ENCODE data around the gene TPMT. TPM values are rescaled to one million over a fixed set of nuclear protein-coding genes. Genes with fewer than 3 reads are reported as not detected.

Gene TPMT
- total RNA-seq, 1 experiment from 2014 or later: 9.6 TPM

DNA sequence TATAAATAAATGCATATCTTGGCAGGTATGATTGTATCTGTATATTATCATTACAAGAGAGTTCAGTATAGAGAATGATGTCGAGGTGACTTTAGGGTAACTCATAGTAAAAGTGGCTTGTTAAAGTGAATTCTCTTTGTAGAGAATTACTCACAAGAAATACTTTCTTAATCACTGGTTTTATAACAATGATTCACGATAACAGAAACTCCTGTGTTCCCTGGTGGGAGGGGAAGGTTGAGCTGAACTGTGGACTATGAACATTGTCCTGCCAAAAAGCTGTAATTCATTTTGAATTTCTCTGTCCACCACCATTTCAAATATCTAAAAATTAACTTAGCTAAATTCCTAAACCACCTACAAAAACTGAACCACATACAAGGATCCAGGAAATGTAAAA is 7.7 kb downstream of the TPMT start:
- no peak for DNase-seq
- H3K4me1 ChIP-seq: no peaks in the 10 kb centered on the region
- no peak overlapping the region for H3K27ac ChIP-seq
- no peaks in the 10 kb centered on the region for H3K9me3 ChIP-seq (replicated peaks)
- H3K4me3 ChIP-seq: no peak overlapping the region
- no peaks in the 10 kb centered on the region for H3K27me3 ChIP-seq
- no peaks in the 10 kb centered on the region for H3K36me3 ChIP-seq

GRCh38 chr6:18142591-18142861 is 12.4 kb downstream of the TPMT start:
- no peaks in the 10 kb centered on the region for H3K27me3 ChIP-seq
- no peak overlapping the region for H3K4me3 ChIP-seq
- no peaks in the 10 kb centered on the region for H3K4me1 ChIP-seq

DNA sequence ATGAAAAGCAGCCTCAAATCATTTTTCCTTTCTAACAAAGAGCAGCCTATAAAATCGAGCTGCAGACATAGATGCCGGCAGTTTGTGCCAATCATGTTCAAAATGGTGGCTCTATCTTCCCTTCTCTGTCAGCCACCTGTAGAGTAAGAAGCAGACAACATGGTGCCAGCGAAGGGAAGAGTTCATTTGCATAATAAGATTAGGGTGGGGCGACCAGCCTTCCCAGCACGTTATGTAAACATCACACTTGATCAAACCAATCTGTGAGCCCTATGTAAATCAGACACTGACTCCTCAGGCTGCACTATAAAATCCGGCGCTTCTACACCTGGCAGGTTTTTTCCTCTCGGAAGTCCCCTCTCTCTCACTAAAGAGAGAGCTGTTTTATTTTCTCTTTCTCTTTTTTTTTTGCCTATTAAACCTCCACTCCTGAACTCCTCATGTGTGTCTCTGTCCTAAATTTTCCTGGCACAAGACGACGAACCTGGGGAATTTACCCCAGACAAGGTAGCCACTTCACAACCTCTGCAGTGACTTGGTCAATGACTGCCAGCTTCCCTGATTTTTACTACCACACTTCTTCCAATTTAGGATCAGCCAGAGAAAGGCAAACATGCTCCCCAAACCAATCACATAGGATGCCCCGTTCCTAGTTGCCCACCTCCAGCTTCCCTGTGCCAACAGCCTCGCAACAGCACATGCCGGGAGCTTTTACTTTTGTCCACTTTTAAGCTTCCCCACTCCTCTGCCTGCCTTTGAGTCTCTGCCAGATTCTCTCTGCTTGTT is 12.9 kb downstream of the TPMT start:
- H3K27me3 ChIP-seq: no peaks in the 10 kb centered on the region
- H3K4me1 ChIP-seq: no peaks in the 10 kb centered on the region
- DNase-seq: no peak
- H3K9me3 ChIP-seq (replicated peaks): no peaks in the 10 kb centered on the region
- no peak overlapping the region for H3K27ac ChIP-seq
- no peak overlapping the region for H3K4me3 ChIP-seq
- no peaks in the 10 kb centered on the region for H3K36me3 ChIP-seq

More at GRCh38 chr6:18142591-18142861, 12.4 kb downstream of the TPMT start:
- Histone ChIP-seq H3K36me3 (no peaks in the 10 kb centered on the region), H3K27ac (no peak overlapping the region), H3K9me3 (replicated peaks) (no peaks in the 10 kb centered on the region)
- DNase-seq: no peak

DNA sequence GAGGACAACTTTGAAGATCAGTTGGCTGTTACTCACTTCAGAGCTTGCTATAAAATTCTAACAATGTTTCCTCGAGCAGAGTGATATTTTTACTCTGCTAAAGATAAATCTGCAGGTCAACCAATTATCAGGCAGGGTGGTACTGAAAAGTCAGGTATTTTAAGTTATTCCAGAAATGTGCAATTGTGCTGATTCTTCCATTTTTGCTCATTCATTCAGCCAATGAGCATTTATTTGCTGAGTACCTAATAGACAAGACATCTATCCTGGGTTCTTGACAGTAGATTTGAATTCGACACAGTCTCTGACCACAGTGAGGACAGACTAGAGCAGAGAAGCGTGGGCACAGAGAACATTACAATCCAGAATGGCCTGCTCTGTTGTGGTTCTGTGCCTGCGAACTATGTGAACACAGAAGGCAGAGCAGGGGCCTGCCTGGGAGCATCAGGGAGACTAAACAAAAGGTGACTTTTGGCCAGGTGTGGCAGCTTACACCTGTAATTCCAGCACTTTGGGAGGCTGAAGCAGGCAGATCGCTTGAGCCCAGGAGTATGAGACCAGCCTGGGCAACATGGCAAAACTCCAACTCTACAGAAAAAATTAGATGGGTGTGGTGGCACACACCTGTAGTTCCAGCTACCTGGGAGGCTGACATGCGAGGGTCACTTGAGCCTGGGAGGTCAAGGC is 14.8 kb downstream of the TPMT start:
- H3K27me3 ChIP-seq: no peaks in the 10 kb centered on the region
- no peak overlapping the region for H3K4me3 ChIP-seq
- no peak overlapping the region for H3K27ac ChIP-seq
- H3K9me3 ChIP-seq (replicated peaks): no peaks in the 10 kb centered on the region
- no peak for DNase-seq
- no peaks in the 10 kb centered on the region for H3K4me1 ChIP-seq
- H3K36me3 ChIP-seq: no peaks in the 10 kb centered on the region

- Histone ChIP-seq H3K4me3 (no peak overlapping the region), H3K27ac (no peak overlapping the region), H3K27me3 (no peaks in the 10 kb centered on the region), H3K4me1 (no peaks in the 10 kb centered on the region), H3K36me3 (no peaks in the 10 kb centered on the region), H3K9me3 (replicated peaks) (no peaks in the 10 kb centered on the region)
- no peak for DNase-seq
Observed at GRCh38 chr6:18138906-18139305, 16.0 kb downstream of the TPMT start.

DNA sequence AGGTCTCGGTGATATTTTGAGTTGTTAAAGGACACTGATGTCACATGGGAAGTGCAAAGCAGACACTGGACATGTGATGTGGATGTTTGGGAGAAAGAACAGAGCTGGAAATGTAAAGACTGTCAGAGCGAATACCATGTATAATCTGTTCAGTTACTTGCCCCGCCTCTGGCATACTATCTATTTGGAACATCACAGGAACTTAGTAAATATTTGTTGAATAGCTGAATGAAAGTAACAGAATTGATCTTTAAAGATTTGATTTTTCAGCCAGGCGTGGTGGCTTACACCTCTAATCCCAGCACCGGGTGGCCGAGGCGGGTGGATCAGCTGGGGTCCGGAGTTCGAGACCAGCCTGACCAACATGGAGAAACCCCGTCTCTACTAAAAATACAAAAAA is 18.6 kb downstream of the TPMT start:
- Histone ChIP-seq H3K27me3 (no peaks in the 10 kb centered on the region), H3K36me3 (no peaks in the 10 kb centered on the region), H3K9me3 (replicated peaks) (no peaks in the 10 kb centered on the region), H3K27ac (no peak overlapping the region), H3K4me1 (no peaks in the 10 kb centered on the region), H3K4me3 (no peak overlapping the region)
- no peak for DNase-seq

- H3K27ac ChIP-seq: no peak overlapping the region
- no peak overlapping the region for H3K4me3 ChIP-seq
- H3K36me3 ChIP-seq: no peaks in the 10 kb centered on the region
- H3K27me3 ChIP-seq: no peaks in the 10 kb centered on the region
- no peaks in the 10 kb centered on the region for H3K9me3 ChIP-seq (replicated peaks)
- no peaks in the 10 kb centered on the region for H3K4me1 ChIP-seq
- no peak for DNase-seq
Observed at GRCh38 chr6:18135171-18135570, 19.7 kb downstream of the TPMT start.

DNA sequence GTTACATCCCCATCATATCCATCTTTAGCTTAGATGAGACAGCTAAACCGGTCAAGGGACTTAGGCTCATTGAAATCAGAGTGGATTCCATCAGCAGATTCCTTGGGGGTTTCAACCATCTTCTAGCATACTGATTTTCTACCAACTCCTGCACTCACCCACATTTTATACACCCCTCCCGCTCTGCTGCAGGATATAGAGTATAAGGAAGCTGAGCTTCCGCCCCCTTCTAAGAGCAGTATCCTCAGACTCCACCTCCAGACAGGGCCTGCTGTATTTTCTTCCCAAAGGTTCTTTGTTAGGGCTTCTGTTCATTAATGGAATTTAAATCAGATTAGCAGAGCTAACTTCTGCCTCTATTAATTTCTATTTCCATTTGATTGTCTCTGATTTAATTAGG is 22.5 kb downstream of the TPMT start:
- no peak for DNase-seq
- Histone ChIP-seq H3K36me3 (no peaks in the 10 kb centered on the region), H3K27me3 (no peaks in the 10 kb centered on the region), H3K4me3 (no peak overlapping the region), H3K9me3 (replicated peaks) (no peaks in the 10 kb centered on the region), H3K4me1 (no peaks in the 10 kb centered on the region), H3K27ac (no peak overlapping the region)

- H3K27me3 ChIP-seq: no peaks in the 10 kb centered on the region
- H3K36me3 ChIP-seq: no peaks in the 10 kb centered on the region
- DNase-seq: no peak
- no peaks in the 10 kb centered on the region for H3K9me3 ChIP-seq (replicated peaks)
- no peak overlapping the region for H3K4me3 ChIP-seq
- H3K27ac ChIP-seq: no peak overlapping the region
- no peaks in the 10 kb centered on the region for H3K4me1 ChIP-seq
Observed at GRCh38 chr6:18126121-18126520, 28.8 kb downstream of the TPMT start.

DNA sequence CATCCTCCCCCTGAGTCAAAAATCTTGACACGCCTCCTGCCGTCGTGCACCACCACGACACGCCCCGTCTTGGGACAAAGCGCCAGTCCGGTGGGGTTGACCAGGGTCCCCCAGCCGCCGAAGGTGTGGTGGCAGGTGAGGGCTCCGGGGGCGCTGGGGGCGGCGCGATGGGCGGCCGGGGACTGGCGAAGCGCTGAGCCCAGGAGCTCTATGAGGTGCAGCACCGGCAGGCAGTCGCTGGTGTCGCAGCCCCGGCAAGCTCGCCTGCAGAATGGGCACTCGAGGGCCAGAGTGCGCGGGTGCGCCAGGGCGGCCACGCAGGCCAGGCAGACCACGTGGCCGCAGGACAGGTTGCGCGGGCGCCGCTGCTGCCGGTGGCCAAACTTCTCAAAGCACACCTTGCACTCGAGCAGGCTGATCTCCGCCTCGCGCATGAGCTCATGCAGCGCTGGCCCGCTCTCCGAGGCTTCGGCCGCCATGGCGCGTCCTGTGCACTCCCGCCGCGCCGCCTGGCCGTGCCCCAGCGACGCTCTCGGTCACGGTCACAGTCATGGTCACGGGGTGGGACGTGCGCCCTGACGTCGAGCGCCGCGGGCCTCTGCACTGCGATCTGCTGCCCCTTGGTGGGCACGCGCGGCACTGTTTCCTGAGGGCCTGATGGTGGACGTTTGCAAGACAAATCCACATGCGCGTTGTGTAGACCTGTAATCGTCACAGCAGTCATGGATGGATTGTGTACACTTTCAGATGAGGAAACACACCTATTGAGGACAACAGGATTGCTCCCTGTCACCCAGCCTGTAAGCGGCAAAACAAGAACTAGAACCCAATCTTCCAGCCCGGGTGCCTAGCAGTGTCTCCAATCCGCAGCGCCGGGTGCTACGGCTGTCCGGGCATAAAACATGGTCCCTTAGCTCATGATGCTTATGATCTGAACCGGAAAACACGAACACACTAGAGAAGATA is 32.5 kb downstream of the TPMT start, which contains the start of gene NHLRC1:
TSS of gene NHLRC1 (minus strand) at position 550 of the 966 bp plus-strand sequence. CDS start at position 479, 71 bp downstream.
- Histone ChIP-seq H3K4me3 (no peak within 1 kb of the TSS), H3K27me3 (no peaks in the 10 kb centered on the region), H3K27ac (no peak within 1 kb of the TSS), H3K9me3 (replicated peaks) (no peaks in the 10 kb centered on the region), H3K36me3 (no peaks in the 10 kb centered on the region), H3K4me1 (no peaks in the 10 kb centered on the region)
- DNase-seq: no peak

DNA sequence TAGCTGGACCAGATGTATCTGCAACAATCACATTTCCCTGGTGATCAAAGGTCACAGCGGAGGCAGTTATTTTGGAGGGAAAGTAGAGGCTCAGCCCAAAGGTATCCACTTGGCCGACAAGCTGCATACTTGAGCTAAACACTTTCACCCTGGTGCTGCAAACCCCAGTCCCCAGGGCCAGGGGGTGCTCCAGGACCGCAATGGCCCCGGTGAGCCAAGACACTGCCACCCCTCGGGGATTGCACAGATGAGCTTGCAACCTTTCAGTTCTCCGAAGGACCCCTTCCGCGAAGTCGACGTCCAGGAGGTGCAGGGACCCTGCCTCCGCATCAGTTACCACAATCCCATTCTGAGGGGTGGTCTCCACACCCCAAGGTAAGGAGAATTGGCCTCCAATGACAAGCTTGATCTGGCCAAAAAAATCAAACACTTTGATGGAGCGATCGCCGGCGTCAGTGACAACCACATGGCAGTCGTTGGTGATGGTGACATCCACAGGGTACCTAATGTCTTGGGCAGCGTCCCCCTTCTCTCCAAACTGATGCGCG is 33.2 kb downstream of the TPMT start:
- Histone ChIP-seq H3K9me3 (replicated peaks) (no peaks in the 10 kb centered on the region), H3K27ac (no peak overlapping the region), H3K27me3 (no peaks in the 10 kb centered on the region), H3K4me3 (no peak overlapping the region), H3K4me1 (no peaks in the 10 kb centered on the region), H3K36me3 (no peaks in the 10 kb centered on the region)
- DNase-seq: no peak

- Histone ChIP-seq H3K9me3 (replicated peaks) (no peaks in the 10 kb centered on the region), H3K36me3 (no peaks in the 10 kb centered on the region), H3K27ac (no peak overlapping the region), H3K4me1 (no peaks in the 10 kb centered on the region), H3K4me3 (no peak overlapping the region), H3K27me3 (no peaks in the 10 kb centered on the region)
- DNase-seq: no peak
Observed at GRCh38 chr6:18119236-18119635, 35.6 kb downstream of the TPMT start.

DNA sequence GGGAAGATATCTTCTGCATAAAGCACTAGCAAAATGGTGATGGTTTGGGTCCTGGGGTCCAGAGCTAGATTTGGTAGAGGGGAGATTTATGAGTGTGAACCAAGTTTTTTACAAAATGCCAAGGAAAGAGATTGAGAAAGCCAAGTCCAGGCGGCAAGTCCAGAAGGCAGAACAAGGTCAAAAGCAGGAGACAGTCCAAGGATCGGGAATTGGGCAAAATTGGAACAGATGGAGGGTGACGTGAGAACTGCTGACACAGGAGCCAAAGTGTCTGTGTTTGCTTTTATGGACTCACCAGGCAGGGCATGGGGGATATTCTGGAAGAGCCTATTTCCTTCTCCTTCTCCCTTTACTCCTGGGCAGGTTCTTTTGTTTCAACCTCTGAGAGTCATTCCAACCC is 36.5 kb downstream of the TPMT start:
- Histone ChIP-seq H3K4me1 (no peaks in the 10 kb centered on the region), H3K27me3 (no peaks in the 10 kb centered on the region)
- DNase-seq: no peak

DNA sequence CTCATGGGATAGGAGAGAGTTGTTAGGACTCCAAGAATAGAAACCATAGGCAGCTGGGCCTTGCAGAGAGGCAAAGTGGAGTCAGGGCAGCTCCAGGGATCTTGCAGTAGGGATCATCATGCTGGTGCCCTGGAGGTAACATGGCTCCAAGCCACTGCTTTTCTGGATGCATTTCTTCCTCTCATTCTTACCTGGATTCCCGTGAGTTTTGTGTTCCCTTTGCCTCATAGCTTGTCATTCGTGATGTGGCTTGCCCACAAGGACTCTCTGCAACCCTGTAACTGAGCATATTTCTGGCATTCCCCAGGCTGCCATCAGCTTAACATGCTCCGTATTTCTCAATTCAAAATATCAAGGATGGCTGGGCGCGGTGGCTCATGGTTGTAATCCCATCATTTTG is 37.7 kb downstream of the TPMT start:
- no peaks in the 10 kb centered on the region for H3K27me3 ChIP-seq
- DNase-seq: no peak

More for the DNA sequence above, 36.5 kb downstream of the TPMT start:
- no peaks in the 10 kb centered on the region for H3K9me3 ChIP-seq (replicated peaks)
- no peaks in the 10 kb centered on the region for H3K36me3 ChIP-seq
- H3K27ac ChIP-seq: no peak overlapping the region
- no peak overlapping the region for H3K4me3 ChIP-seq

DNA sequence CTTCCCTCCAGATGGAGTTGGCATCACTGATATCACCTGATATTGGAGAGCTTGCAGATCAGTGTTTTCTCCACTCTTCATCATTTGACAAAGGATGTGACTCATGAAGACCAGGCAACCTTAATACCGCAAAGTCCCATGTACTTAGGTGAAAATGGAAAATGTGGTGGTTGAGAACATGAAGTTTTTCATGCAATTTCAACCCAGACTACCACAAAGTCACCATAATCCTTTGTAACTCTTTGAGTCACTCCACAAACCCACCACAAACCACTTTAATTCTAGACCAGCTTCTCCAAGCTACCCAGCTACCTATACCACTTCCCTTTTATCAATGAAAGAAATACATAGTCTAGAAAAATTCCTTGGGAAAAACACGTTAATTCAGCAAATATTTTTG is 39.5 kb downstream of the TPMT start:
- Histone ChIP-seq H3K27ac (no peak overlapping the region), H3K36me3 (no peaks in the 10 kb centered on the region), H3K9me3 (replicated peaks) (no peaks in the 10 kb centered on the region), H3K4me3 (no peak overlapping the region), H3K4me1 (no peaks in the 10 kb centered on the region), H3K27me3 (no peaks in the 10 kb centered on the region)
- DNase-seq: no peak

More for the DNA sequence above, 37.7 kb downstream of the TPMT start:
- no peaks in the 10 kb centered on the region for H3K36me3 ChIP-seq
- no peaks in the 10 kb centered on the region for H3K9me3 ChIP-seq (replicated peaks)
- H3K27ac ChIP-seq: no peak overlapping the region
- H3K4me1 ChIP-seq: no peaks in the 10 kb centered on the region
- no peak overlapping the region for H3K4me3 ChIP-seq
